HEK293T (cell line): ENCODE data around the gene SKOR1.

Experiments
- ARNT ChIP-seq: fragments of 450-650 bp; IDR thresholded peaks from 2 replicates; pipeline ENCODE4 v1.6.1; 2017; ENCODE audit warnings: mild to moderate bottlenecking
- FOXA1 ChIP-seq: fragments of 450-650 bp; IDR thresholded peaks from 2 replicates; pipeline ENCODE4 v1.6.1; 2016; ENCODE audit warnings: mild to moderate bottlenecking
- FOXK2 ChIP-seq: fragments of 450-650 bp; IDR thresholded peaks from 2 replicates; pipeline ENCODE4 v1.6.1; 2016; ENCODE audit warnings: mild to moderate bottlenecking
- L3MBTL2 ChIP-seq: fragments of 450-650 bp; conservative IDR thresholded peaks from 2 replicates; pipeline ENCODE4 v1.6.1; 2016; ENCODE audit warnings: mild to moderate bottlenecking
- SP1 ChIP-seq: fragments of 450-650 bp; IDR thresholded peaks from 2 replicates; pipeline ENCODE4 v1.6.1; 2017
- SUZ12 ChIP-seq: fragments of 450-650 bp; IDR thresholded peaks from 2 replicates; pipeline ENCODE4 v1.6.1; 2016; ENCODE audit warnings: mild to moderate bottlenecking
- TARDBP ChIP-seq: fragments of 450-650 bp; IDR thresholded peaks from 2 replicates; pipeline ENCODE4 v1.6.1; 2016
- ZNF384 ChIP-seq: fragments of 450-650 bp; IDR thresholded peaks from 2 replicates; pipeline ENCODE4 v1.6.1; 2016
- TF ChIP-seq, protein P1 (sequence below): fragments of 450-650 bp; IDR thresholded peaks from 2 replicates; pipeline ENCODE4 v1.6.1; 2016

GRCh38 chr15:67822537-67823313 is 2.6 kb upstream of the SKOR1 start:
- no peak for TF ChIP-seq L3MBTL2
- TF ChIP-seq, protein P1, sequence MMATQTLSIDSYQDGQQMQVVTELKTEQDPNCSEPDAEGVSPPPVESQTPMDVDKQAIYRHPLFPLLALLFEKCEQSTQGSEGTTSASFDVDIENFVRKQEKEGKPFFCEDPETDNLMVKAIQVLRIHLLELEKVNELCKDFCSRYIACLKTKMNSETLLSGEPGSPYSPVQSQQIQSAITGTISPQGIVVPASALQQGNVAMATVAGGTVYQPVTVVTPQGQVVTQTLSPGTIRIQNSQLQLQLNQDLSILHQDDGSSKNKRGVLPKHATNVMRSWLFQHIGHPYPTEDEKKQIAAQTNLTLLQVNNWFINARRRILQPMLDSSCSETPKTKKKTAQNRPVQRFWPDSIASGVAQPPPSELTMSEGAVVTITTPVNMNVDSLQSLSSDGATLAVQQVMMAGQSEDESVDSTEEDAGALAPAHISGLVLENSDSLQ = no peak
- TF ChIP-seq SP1 = no peak
- TF ChIP-seq TARDBP = no peak
- TF ChIP-seq FOXK2 = no peak
- TF ChIP-seq ARNT = no peak
- no peak for TF ChIP-seq SUZ12
- no peak for TF ChIP-seq ZNF384
- TF ChIP-seq FOXA1 = no peak
